ENCODE data around the gene RNF182.

DNA sequence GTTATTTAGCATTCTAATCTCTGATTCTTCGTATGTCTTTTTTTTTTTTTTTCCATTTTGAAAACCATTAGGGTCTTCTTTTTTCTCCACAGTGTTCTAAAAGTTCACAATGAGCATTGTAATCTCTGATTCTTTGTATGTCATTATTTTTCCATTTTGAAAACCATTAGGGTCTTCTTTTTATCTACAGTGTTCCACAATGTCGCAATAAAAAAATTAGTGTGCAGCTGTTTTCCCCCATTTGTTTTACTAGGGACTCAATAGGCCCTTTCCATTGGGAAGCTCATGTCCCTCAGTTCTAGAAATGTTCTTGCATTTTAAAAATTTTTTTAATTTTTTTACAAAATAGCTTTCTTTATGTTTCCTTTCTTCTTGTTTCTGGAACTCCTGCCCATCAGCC, 64.2 kb downstream of the RNF182 start:
- TF ChIP-seq, protein P1, sequence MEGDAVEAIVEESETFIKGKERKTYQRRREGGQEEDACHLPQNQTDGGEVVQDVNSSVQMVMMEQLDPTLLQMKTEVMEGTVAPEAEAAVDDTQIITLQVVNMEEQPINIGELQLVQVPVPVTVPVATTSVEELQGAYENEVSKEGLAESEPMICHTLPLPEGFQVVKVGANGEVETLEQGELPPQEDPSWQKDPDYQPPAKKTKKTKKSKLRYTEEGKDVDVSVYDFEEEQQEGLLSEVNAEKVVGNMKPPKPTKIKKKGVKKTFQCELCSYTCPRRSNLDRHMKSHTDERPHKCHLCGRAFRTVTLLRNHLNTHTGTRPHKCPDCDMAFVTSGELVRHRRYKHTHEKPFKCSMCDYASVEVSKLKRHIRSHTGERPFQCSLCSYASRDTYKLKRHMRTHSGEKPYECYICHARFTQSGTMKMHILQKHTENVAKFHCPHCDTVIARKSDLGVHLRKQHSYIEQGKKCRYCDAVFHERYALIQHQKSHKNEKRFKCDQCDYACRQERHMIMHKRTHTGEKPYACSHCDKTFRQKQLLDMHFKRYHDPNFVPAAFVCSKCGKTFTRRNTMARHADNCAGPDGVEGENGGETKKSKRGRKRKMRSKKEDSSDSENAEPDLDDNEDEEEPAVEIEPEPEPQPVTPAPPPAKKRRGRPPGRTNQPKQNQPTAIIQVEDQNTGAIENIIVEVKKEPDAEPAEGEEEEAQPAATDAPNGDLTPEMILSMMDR (IDR thresholded peaks at IDR 0.05), result no peak
- no peak for TF ChIP-seq EZH2 (IDR thresholded peaks at IDR 0.05; ENCODE audit: borderline replicate concordance, insufficient read depth, low read depth, low read length, poor library complexity, severe bottlenecking)

Measured in B cell (primary cell).